ENCODE measurements around the gene RIC1. TPM values are rescaled to one million over a fixed set of nuclear protein-coding genes. Genes with fewer than 3 reads are reported as not detected.
"Not testable (repeated sequence)": the region's sequence is repeated elsewhere in the genome, so short reads cannot be mapped to it uniquely, and the experiment has no call there.

RIC1 gene
- polyA plus RNA-seq, 4 donors: 25.0 to 33.1 (median 30.0) TPM

- DNase-seq (ENCODE audit: low read depth in 4 of 4, low spot score in 2 of 4): no peak
These were observed 89.6 kb downstream of the RIC1 start for GRCh38 chr9:5718296-5719032.

DNA sequence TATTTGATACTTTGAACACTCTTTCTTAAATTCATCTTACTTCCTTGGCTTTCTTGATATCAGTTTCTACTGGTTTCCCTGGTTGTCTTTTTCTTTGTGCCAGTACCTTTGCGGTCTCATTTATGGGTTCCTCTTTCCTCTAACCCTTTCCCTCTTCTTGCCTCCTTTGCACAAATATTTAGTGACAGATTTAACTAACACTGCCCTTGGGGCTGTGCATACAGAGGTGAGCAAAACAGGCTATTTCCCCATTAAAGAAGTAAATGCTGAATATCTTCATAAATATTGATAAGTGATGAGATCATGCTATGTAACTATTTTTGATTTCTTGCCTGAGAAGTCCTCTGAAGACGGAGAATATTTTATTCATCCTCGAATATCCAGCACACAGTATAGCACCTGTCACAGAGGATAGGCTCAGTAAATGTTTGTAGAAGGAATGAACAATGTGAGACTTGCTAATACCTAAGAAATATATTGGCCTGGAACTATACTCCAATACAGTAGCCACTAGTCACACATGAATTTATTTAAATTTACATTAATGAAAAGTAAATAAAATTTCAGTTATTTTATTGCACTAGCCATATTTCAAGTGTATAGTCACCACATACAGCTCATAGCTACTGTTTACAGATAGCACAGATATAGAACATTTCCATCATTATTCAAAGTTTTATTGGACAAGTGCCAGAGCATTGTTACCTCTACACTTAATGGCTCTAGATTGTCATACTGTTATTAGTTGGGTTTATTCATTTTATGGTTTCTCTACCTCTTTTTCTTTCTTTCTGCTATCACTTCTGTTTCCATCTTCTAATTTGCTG, 90.4 kb downstream of the RIC1 start:
- DNase-seq (ENCODE audit: low read depth in 4 of 4, low spot score in 2 of 4): no peak

- DNase-seq (ENCODE audit: low read depth in 4 of 4, low spot score in 2 of 4): no peak
These were observed 91.2 kb downstream of the RIC1 start for GRCh38 chr9:5720151-5720550.

GRCh38 chr9:5721279-5722087, 92.6 kb downstream of the RIC1 start:
- DNase-seq (ENCODE audit: low read depth in 4 of 4, low spot score in 2 of 4): no peak

GRCh38 chr9:5722679-5723078, 93.8 kb downstream of the RIC1 start:
- DNase-seq (ENCODE audit: low read depth in 4 of 4, low spot score in 2 of 4): not testable (repeated sequence)

DNA sequence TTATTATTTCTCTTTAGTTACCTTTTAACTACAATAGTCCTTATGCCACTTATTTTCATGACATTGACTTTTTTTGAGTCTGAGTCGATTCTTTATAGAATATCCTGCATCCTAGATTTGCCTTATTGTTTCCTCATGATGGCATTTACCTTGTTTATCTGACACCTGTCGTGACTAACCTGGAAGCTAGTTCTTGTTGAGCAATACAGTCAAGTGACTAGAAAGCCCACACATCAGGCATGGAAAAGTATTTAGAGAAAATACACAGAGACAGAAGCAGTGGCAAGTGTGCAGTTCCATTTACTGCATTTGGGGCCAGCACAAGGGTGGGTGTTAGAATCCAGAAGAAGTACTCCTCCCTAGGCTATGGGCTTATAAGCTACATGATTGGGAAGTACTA, 106.2 kb downstream of the RIC1 start:
- no peak for DNase-seq (ENCODE audit: low read depth in 4 of 4, low spot score in 2 of 4)

GRCh38 chr9:5736563-5737346, 107.8 kb downstream of the RIC1 start:
- DNase-seq (ENCODE audit: low read depth in 4 of 4, low spot score in 2 of 4): no peak

- DNase-seq (ENCODE audit: low read depth in 4 of 4, low spot score in 2 of 4): no peak
These were observed 114.2 kb downstream of the RIC1 start for GRCh38 chr9:5743109-5743508.

- no peak for DNase-seq (ENCODE audit: low read depth in 4 of 4, low spot score in 2 of 4)
These were observed 119.5 kb downstream of the RIC1 start for GRCh38 chr9:5748438-5748837.

- DNase-seq (ENCODE audit: low read depth in 4 of 4, low spot score in 2 of 4): no peak
These were observed 120.4 kb downstream of the RIC1 start for GRCh38 chr9:5749306-5749705.

GRCh38 chr9:5750569-5750968, 121.7 kb downstream of the RIC1 start:
- no peak for DNase-seq (ENCODE audit: low read depth in 4 of 4, low spot score in 2 of 4)

DNA sequence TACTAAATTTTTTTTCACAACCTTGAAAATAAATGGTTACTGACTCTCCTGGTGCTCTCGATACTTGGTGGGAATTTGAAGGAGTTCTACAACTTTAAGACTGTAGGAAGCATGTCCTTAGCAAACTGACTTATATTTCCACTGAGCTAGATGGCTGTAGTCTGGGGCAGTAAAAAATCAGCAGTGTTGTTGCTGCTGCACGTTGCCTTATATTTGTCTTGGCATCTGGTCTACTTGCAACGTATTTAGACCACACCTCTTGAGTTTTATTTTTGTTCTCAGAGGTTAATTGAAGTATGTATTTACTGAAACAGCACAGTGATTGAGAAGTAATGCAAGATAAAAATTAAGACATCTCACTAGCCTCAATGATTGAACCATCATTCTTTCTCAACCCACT, 127.7 kb downstream of the RIC1 start:
- no peak for DNase-seq (ENCODE audit: low read depth in 4 of 4, low spot score in 2 of 4)

DNA sequence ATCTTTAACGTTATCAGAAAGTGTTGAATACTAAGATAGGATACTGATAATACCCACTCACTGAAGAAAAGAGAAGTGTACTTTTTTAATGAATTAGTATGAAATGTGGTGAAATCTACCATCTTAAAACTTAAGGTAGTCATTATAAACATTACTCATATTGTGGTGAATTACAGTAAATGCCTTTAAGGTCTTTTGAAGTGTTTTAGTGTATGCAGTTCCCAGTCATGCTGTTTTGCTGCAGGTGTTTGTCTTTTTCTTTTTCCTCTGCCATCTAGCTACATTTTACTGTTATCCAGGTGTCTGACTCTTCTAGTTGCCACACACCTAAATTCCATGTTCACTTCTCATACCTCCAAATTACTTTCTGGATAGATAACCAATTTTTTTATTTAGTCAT, 131.4 kb downstream of the RIC1 start:
- no peak for DNase-seq (ENCODE audit: low read depth in 4 of 4, low spot score in 2 of 4)

GRCh38 chr9:5762421-5762820, 133.5 kb downstream of the RIC1 start:
- DNase-seq (ENCODE audit: low read depth in 4 of 4, low spot score in 2 of 4): no peak

GRCh38 chr9:5764130-5764868, 135.4 kb downstream of the RIC1 start:
- DNase-seq (ENCODE audit: low read depth in 4 of 4, low spot score in 2 of 4): no peak

DNA sequence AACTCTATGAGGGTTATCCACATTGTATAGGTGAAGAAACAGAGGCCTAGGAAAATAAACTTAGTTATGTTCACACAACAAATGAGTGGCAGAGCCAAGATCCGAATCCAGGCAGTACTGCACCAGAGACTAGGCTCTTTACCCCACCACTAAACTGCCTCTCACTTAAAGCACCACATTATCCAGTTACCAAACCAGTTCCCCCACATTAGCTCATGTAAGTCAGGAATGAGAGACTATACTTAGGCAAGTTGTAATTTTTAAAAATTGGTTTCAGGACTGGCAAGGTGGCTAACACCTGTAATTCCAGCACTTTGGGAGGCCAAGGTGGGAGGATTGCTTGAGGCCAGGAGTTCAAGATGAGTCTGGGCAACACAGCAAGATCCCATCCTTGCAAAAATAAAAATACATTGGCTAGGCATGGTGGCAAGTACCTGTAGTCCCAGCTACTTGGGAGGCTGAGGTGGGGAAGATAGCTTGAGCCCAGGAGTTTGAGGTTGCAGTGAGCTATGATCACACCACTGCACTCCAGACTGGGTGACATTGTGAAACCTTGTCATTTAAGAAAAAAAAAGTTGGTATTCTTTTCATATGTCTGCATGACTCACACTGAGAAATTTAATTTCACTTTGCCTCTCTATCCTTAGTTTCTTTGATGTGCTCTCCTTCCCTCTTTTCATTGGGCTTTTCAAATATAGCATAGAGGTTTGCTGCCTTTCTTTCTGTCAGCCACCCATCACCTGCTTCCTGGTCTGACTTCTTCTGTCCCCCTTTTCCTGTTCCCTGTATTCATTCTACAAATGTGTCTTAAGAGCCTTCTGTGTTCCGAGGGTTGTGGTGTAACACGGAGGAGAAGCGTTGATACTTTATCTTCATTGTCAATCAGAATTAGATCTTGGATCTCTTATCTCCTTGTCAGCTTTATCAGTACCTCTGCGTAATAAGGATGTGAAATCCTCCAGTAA, 139.3 kb downstream of the RIC1 start:
- DNase-seq (ENCODE audit: low read depth in 4 of 4, low spot score in 2 of 4): no peak

GRCh38 chr9:5773324-5773999, 144.6 kb downstream of the RIC1 start:
- DNase-seq (ENCODE audit: low read depth in 4 of 4, low spot score in 2 of 4): no peak

DNA sequence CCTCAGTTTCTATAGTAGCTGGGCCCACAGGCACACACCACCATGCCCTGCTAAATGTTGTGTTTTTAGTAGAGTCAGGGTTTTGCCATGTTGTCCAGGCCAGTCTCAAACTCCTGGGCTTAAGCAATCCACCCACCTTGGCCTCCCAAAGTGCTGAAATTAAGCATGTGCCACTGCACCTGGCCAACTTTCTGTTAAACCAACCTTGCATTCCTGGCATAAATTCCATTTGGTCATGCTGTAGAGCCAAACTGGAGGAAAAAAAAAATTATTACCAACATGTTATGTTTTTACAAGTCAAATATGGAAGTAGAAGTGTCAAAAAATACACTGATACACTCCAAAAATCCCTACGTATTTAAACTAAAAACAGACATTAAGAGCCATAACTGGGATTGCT, 149.9 kb downstream of the RIC1 start:
- no peak for DNase-seq (ENCODE audit: low read depth in 4 of 4, low spot score in 2 of 4)
